ENCODE measurements around the gene HOXA6. TPM values are rescaled to one million over a fixed set of nuclear protein-coding genes. Genes with fewer than 3 reads are reported as not detected.
A peak's percentile ranks its signal among the peaks of the same experiment; 100 is the strongest.

Gene HOXA6
- total and polyA plus RNA-seq, 2 of the 4 experiments (the other 2 are of a cell fraction), result 1.4 to 1.8 TPM

DNA sequence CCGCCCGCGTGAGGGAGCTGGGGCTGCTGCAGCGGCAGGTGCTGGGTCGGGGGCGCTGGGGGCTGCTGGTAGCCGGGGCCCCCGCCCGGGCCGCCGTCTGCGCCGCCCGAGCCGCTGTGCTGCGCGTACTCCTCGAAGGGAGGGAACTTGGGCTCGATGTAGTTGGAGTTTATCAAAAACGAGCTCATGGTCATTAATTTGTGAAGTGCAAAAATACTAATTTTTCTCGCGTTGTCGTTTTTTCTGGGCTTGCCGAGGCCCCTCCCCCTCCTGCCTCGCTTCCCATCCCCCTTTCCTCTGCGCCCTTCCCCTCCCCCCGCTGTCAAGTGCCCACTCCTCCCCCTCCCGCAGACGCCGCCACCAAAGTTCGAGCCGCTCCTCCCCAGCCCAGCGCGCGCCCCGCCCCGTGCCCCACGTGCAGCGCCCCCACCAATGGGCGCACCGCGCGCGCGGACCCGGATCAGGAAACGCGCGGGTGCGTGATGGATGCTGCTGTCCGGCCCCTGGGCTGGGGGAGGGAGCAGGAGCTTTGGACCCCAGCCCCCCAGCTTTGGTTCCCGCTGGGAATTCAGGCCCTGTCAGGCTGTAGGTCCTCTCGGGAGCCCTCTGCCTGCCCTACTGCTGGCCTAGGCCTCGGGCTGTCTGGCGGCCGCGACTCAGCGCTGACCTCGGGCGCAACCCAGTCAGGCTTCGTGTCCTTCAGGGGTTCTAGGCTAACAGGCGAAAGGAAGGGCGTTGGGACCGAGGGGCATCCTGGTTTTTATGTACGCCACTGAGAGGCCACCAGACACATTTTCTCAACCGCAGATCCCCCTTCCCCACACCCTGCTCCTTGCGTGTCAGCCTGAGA, 16.8 kb downstream of the HOXA6 start, which contains the start of gene HOXA4:
HOXA4 (minus strand) TSS at position 218 of the 850 bp plus-strand sequence; CDS start at position 194, 24 bp downstream.
- H3K36me3 ChIP-seq (ENCODE audit: control insufficient read depth, insufficient read depth, low read length), result peaks cover 3% of the 10 kb centered on the region; the same call in 1 of the 2 replicates
- peaks cover 11% of the 10 kb centered on the region for H3K9me1 ChIP-seq (ENCODE audit: insufficient read depth, low read length)
- POLR2A ChIA-PET (ENCODE audit: unreplicated experiment), result interaction anchor here (0.6 to 1.1 kb wide), 4 partner anchors 11 to 333 kb away, joined by 3 to 4 read pairs (median 3); no protein-coding TSS in a partner anchor
- peak; percentile 92 for ATAC-seq (ENCODE audit: low read depth)
- intact Hi-C loops (cut with micrococcal nuclease), result loop anchor here (5.0 kb wide), 1 partner anchor 98 kb away; no protein-coding TSS in a partner anchor
- peak within 1 kb of the TSS; percentile 76 for H3K18ac ChIP-seq (ENCODE audit: low read depth, low read length)
- peak within 1 kb of the TSS; percentile 21; the same call in 1 of the 2 replicates for H2BK20ac ChIP-seq (ENCODE audit: low read depth, low read length)
- H3K79me1 ChIP-seq (ENCODE audit: low read depth in 1 of 2, low read length in 2 of 2), result peaks cover 27 to 41% of the 10 kb centered on the region in 2 experiments
- H2BK120ac ChIP-seq (ENCODE audit: low read depth, low read length), result peak within 1 kb of the TSS; percentile 66
- dilution Hi-C loops (cut with HindIII; ENCODE audit: low sequenced_read_pairs, unreplicated experiment), result no loop called here
- peak; percentile 83 for DNase-seq
- BruUV-seq (replicated peaks), result no TSS peak
- CTCF ChIA-PET, result interaction anchor here (0.8 to 1.8 kb wide), 6 partner anchors 10 to 444 kb away, joined by 3 to 5 read pairs (median 4); no protein-coding TSS in a partner anchor
- peak within 1 kb of the TSS; percentile 83 for H2AK5ac ChIP-seq (ENCODE audit: low read depth, low read length)
- H3K9me3 ChIP-seq (ENCODE audit: control insufficient read depth, insufficient read depth, low read length), result no peaks in the 10 kb centered on the region
- peak within 1 kb of the TSS; percentile 81 for H3K4ac ChIP-seq (ENCODE audit: low read depth, low read length)
- in situ Hi-C loops (cut with MboI; ENCODE audit: low sequenced_read_pairs), result no loop called here
- H2BK15ac ChIP-seq (ENCODE audit: low read depth, low read length), result peak within 1 kb of the TSS; percentile 58; the same call in 2 of the 3 replicates
- peak within 1 kb of the TSS; percentile 100 for H3K4me2 ChIP-seq (ENCODE audit: low read depth, low read length)
- peak within 1 kb of the TSS; percentile 75 for H2AK9ac ChIP-seq (replicated peaks; ENCODE audit: low read depth, low read length, poor library complexity)
- peak within 1 kb of the TSS; percentile 100 for H4K5ac ChIP-seq (ENCODE audit: low read depth, low read length)
- H3K9ac ChIP-seq (ENCODE audit: low read depth, low read length), result peak within 1 kb of the TSS; percentile 92
- peak within 1 kb of the TSS; percentile 62 for H2BK5ac ChIP-seq (ENCODE audit: low read depth, low read length, poor library complexity, severe bottlenecking)
- no peaks in the 10 kb centered on the region for H4K20me1 ChIP-seq (ENCODE audit: insufficient read depth, low read length)
- H3K27me3 ChIP-seq (ENCODE audit: control insufficient read depth, insufficient read depth, low read length), result no peaks in the 10 kb centered on the region
- peak within 1 kb of the TSS; percentile 94 for H3K23ac ChIP-seq (ENCODE audit: low read depth, low read length)
- H3K4me3 ChIP-seq (ENCODE audit: insufficient read depth, low read depth, low read length), result peak within 1 kb of the TSS; percentile 76
- H4K8ac ChIP-seq (ENCODE audit: low read depth in 2 of 2, low read length in 2 of 2), result peak within 1 kb of the TSS; percentile 92 to 98
- peak within 1 kb of the TSS; percentile 77 for H3K27ac ChIP-seq (ENCODE audit: insufficient read depth, low read length)
- 3% methylated on average over 23 of the region's 67 CpGs; no CpG with 5 or more reads in 1 of the 2 experiments for WGBS, 2 experiments (ENCODE audit: extremely low coverage in 2 of 2, insufficient read length in 1 of 2)
- H2AFZ ChIP-seq (replicated peaks; ENCODE audit: low read length, poor library complexity), result peak within 1 kb of the TSS; percentile 93
- H3K4me1 ChIP-seq (ENCODE audit: control insufficient read depth, insufficient read depth, low read length), result peaks cover 24% of the 10 kb centered on the region
- H3K56ac ChIP-seq (ENCODE audit: extremely low read depth, insufficient read depth, low read length), result peak within 1 kb of the TSS; percentile 58
- H3K14ac ChIP-seq (replicated peaks; ENCODE audit: low read depth, low read length), result peak within 1 kb of the TSS; percentile 65
- peak within 1 kb of the TSS; percentile 89 for H4K91ac ChIP-seq (ENCODE audit: insufficient read depth, low read depth, low read length)
- TF ChIP-seq FOS (IDR thresholded peaks at IDR 0.05; ENCODE audit: low read depth, low read length) (peak; percentile 74), POLR2A (IDR thresholded peaks at IDR 0.05; ENCODE audit: low read depth, low read length) (peak; percentile 31; the same call in 1 of the 2 replicates), BHLHE40 (IDR thresholded peaks at IDR 0.05; ENCODE audit: low read depth, low read length) (0 out of 2 replicates have a peak, but pooled peaks have one; percentile 9), RAD21 (IDR thresholded peaks at IDR 0.05; ENCODE audit: low read length) (no peak), MAFK (IDR thresholded peaks at IDR 0.05; ENCODE audit: low read depth, low read length) (no peak), CEBPB (IDR thresholded peaks at IDR 0.05; ENCODE audit: low read depth, low read length) (no peak), MAZ (IDR thresholded peaks at IDR 0.05; ENCODE audit: borderline replicate concordance, low read depth, low read length) (peak; percentile 89), RFX5 (IDR thresholded peaks at IDR 0.05; ENCODE audit: low read depth, low read length) (no peak), RCOR1 (IDR thresholded peaks at IDR 0.05; ENCODE audit: insufficient replicate concordance, low read length) (no peak), MXI1 (IDR thresholded peaks at IDR 0.05; ENCODE audit: borderline replicate concordance, low read depth, low read length) (no peak)
- TF ChIP-seq, protein P1, sequence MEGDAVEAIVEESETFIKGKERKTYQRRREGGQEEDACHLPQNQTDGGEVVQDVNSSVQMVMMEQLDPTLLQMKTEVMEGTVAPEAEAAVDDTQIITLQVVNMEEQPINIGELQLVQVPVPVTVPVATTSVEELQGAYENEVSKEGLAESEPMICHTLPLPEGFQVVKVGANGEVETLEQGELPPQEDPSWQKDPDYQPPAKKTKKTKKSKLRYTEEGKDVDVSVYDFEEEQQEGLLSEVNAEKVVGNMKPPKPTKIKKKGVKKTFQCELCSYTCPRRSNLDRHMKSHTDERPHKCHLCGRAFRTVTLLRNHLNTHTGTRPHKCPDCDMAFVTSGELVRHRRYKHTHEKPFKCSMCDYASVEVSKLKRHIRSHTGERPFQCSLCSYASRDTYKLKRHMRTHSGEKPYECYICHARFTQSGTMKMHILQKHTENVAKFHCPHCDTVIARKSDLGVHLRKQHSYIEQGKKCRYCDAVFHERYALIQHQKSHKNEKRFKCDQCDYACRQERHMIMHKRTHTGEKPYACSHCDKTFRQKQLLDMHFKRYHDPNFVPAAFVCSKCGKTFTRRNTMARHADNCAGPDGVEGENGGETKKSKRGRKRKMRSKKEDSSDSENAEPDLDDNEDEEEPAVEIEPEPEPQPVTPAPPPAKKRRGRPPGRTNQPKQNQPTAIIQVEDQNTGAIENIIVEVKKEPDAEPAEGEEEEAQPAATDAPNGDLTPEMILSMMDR (conservative IDR thresholded peaks at IDR 0.05; ENCODE audit: low read depth, low read length), result no peak
- TF ChIP-seq, protein P2, sequence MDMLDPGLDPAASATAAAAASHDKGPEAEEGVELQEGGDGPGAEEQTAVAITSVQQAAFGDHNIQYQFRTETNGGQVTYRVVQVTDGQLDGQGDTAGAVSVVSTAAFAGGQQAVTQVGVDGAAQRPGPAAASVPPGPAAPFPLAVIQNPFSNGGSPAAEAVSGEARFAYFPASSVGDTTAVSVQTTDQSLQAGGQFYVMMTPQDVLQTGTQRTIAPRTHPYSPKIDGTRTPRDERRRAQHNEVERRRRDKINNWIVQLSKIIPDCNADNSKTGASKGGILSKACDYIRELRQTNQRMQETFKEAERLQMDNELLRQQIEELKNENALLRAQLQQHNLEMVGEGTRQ (IDR thresholded peaks at IDR 0.05; ENCODE audit: low read depth, low read length), result peak; percentile 99
- TF ChIP-seq, protein P3, sequence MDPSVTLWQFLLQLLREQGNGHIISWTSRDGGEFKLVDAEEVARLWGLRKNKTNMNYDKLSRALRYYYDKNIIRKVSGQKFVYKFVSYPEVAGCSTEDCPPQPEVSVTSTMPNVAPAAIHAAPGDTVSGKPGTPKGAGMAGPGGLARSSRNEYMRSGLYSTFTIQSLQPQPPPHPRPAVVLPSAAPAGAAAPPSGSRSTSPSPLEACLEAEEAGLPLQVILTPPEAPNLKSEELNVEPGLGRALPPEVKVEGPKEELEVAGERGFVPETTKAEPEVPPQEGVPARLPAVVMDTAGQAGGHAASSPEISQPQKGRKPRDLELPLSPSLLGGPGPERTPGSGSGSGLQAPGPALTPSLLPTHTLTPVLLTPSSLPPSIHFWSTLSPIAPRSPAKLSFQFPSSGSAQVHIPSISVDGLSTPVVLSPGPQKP (IDR thresholded peaks at IDR 0.05; ENCODE audit: borderline replicate concordance, low read depth, low read length), result no peak
